H1 (cell line): Measurements from ENCODE around the gene LRBA. TPM values are rescaled to one million over a fixed set of nuclear protein-coding genes. Genes with fewer than 3 reads are reported as not detected.

Source experiments
- CTCF ChIA-PET: fragments of 300-600 bp; sonication (Branson Sonifier 250); formaldehyde crosslinking; loops from one replicate; lab custom pipeline; 2021; ENCODE audit not compliant: partially characterized antibody; lab: Charles Lee
- POLR2A ChIA-PET: fragments of 300-600 bp; sonication (Branson Sonifier 250); formaldehyde crosslinking; loops from one replicate; lab custom pipeline; 2021; ENCODE audit warnings: inconsistent platforms; ENCODE audit not compliant: partially characterized antibody; lab: Charles Lee
- DNase-seq, 2 experiments: peaks; one replicate each; pipeline versions ENCODE4 v3.0.0 to v3.0.0-alpha.2; 2010 to 2022; ENCODE audit warnings: low spot score in 2 of 2, low read depth in 1 of 2, mixed read lengths in 1 of 2
- FAIRE-seq: peaks from 2 replicates; lab custom pipeline; 2011; peaks lifted over from hg19 to GRCh38; lab: Jason Lieb, UNC
- H2AFZ ChIP-seq: 2 replicates; pipeline ENCODE4 v1.8.1; 2012; ENCODE audit warnings: low read length, inconsistent platforms
- H2AK5ac ChIP-seq: 2 replicates; pipeline ENCODE4 v1.6.1; 2013; ENCODE audit warnings: low read depth, low read length
- H2BK120ac ChIP-seq: replicated peaks from 2 replicates; pipeline ENCODE3; 2013; ENCODE audit warnings: low read depth, low read length, inconsistent platforms
- H2BK12ac ChIP-seq: 2 replicates; pipeline ENCODE4 v1.6.1; 2013; ENCODE audit warnings: low read depth, low read length
- H2BK15ac ChIP-seq: 2 replicates; pipeline ENCODE4 v1.6.1; 2013; ENCODE audit warnings: low read length
- H2BK20ac ChIP-seq: 2 replicates; pipeline ENCODE4 v1.6.1; 2013; ENCODE audit warnings: low read length
- H2BK5ac ChIP-seq: 2 replicates; pipeline ENCODE4 v1.6.1; 2013; ENCODE audit warnings: low read depth, low read length
- H3K14ac ChIP-seq: 2 replicates; pipeline ENCODE4 v1.6.1; 2013; ENCODE audit warnings: inconsistent platforms; ENCODE audit not compliant: insufficient read length
- H3K18ac ChIP-seq: 2 replicates; pipeline ENCODE4 v1.6.1; 2013; ENCODE audit warnings: low read length; ENCODE audit errors: extremely low read depth
- H3K23ac ChIP-seq: 2 replicates; pipeline ENCODE4 v1.6.1; 2013; ENCODE audit warnings: inconsistent platforms; ENCODE audit not compliant: insufficient read length
- H3K23me2 ChIP-seq: 2 replicates; pipeline ENCODE4 v1.6.1; 2013; ENCODE audit warnings: low read depth, low read length
- H3K27ac ChIP-seq: 2 replicates; pipeline ENCODE4 v1.6.1; 2011; ENCODE audit warnings: low read depth, low read length, inconsistent platforms
- H3K27me3 ChIP-seq, 4 experiments: replicated peaks in 1 of 4; 1 replicate in 1 of 4; 2 replicates in 3 of 4; pipeline versions ENCODE4 v1.6.1 to v1.8.1; 2011 to 2013; ENCODE audit warnings: low read length in 3 of 4, mild to moderate bottlenecking in 3 of 4, inconsistent platforms in 2 of 4, mixed read lengths in 2 of 4, moderate library complexity in 1 of 4; ENCODE audit not compliant: control insufficient read depth in 3 of 4, insufficient read depth in 3 of 4; ENCODE audit errors: extremely low read depth in 1 of 4
- H3K36me3 ChIP-seq, 4 experiments: 2 replicates each; pipeline versions ENCODE4 v1.6.1 to v1.8.1; 2011 to 2013; ENCODE audit warnings: mild to moderate bottlenecking in 4 of 4, low read length in 3 of 4, moderate library complexity in 2 of 4, control low read depth in 1 of 4, inconsistent platforms in 1 of 4; ENCODE audit not compliant: insufficient read depth in 4 of 4, control insufficient read depth in 2 of 4
- H3K4ac ChIP-seq: replicated peaks from 2 replicates; pipeline ENCODE3; 2013; ENCODE audit warnings: low read length, low read depth, mixed read lengths, inconsistent platforms; ENCODE audit not compliant: insufficient read length
- H3K4me1 ChIP-seq, 4 experiments: replicated peaks in 1 of 4; 1 replicate in 1 of 4; 2 replicates in 3 of 4; pipeline versions ENCODE4 v1.6.1 to v1.8.1; 2011 to 2013; ENCODE audit warnings: low read length in 3 of 4, inconsistent platforms in 2 of 4, mixed read lengths in 1 of 4; ENCODE audit not compliant: insufficient read depth in 4 of 4, control insufficient read depth in 3 of 4
- H3K4me2 ChIP-seq, 2 experiments: 2 replicates each; pipeline versions ENCODE4 v1.6.1 to v1.8.1; 2011 to 2013; ENCODE audit warnings: low read depth in 2 of 2, low read length in 2 of 2, control low read depth in 1 of 2, inconsistent platforms in 1 of 2, mild to moderate bottlenecking in 1 of 2; ENCODE audit not compliant: insufficient read depth in 1 of 2
- H3K4me3 ChIP-seq, 4 experiments: fragments of 200-600, 300-600 bp in 1 of 4; sonication (generic), shearing (Covaris generic), sonication (Bioruptor Twin) in 1 of 4; 2 replicates each; pipeline versions ENCODE4 v1.5.1 to v1.8.1; 2011 to 2016; ENCODE audit warnings: low read length in 4 of 4, low read depth in 3 of 4, control low read depth in 2 of 4, inconsistent platforms in 2 of 4, mild to moderate bottlenecking in 2 of 4, mixed read lengths in 1 of 4, moderate library complexity in 1 of 4; ENCODE audit not compliant: insufficient read depth in 2 of 4; ENCODE audit errors: extremely low read depth in 1 of 4
- H3K56ac ChIP-seq: replicated peaks from 2 replicates; pipeline ENCODE3; 2013; ENCODE audit warnings: low read depth, mild to moderate bottlenecking, mixed read lengths, low read length, inconsistent platforms; ENCODE audit not compliant: insufficient read length
- H3K79me1 ChIP-seq: 2 replicates; pipeline ENCODE4 v1.6.1; 2013; ENCODE audit warnings: low read depth, low read length, control low read depth
- H3K79me2 ChIP-seq, 2 experiments: 2 replicates each; pipeline versions ENCODE4 v1.6.1 to v1.8.1; 2012 to 2013; ENCODE audit warnings: low read length in 2 of 2, mild to moderate bottlenecking in 2 of 2, inconsistent platforms in 1 of 2; ENCODE audit not compliant: insufficient read depth in 2 of 2, control insufficient read depth in 1 of 2
- H3K9ac ChIP-seq, 4 experiments: replicated peaks in 1 of 4; 1 replicate in 1 of 4; 2 replicates in 3 of 4; pipeline versions ENCODE4 v1.6.1 to v1.8.1; 2011 to 2013; ENCODE audit warnings: low read depth in 3 of 4, low read length in 3 of 4, control low read depth in 2 of 4, mild to moderate bottlenecking in 2 of 4, moderate library complexity in 2 of 4, inconsistent platforms in 1 of 4; ENCODE audit errors: extremely low read depth in 1 of 4
- H3K9me3 ChIP-seq, 2 experiments: 2 replicates each; pipeline versions ENCODE4 v1.6.1 to v1.8.1; 2012 to 2013; ENCODE audit warnings: mild to moderate bottlenecking in 2 of 2, moderate library complexity in 2 of 2, control low read depth in 1 of 2, inconsistent platforms in 1 of 2, low read depth in 1 of 2, low read length in 1 of 2, mixed read lengths in 1 of 2; ENCODE audit not compliant: insufficient read depth in 2 of 2
- H4K20me1 ChIP-seq, 2 experiments: replicated peaks in 1 of 2; 2 replicates each; pipeline versions ENCODE3 to v1.8.1; 2011 to 2013; ENCODE audit warnings: inconsistent platforms in 2 of 2, low read length in 2 of 2, mild to moderate bottlenecking in 1 of 2; ENCODE audit not compliant: insufficient read depth in 2 of 2, control insufficient read depth in 1 of 2
- H4K5ac ChIP-seq: 2 replicates; pipeline ENCODE4 v1.6.1; 2013; ENCODE audit warnings: low read length, low read depth, mixed read lengths, inconsistent platforms; ENCODE audit not compliant: insufficient read length
- H4K8ac ChIP-seq: 2 replicates; pipeline ENCODE4 v1.8.0; 2013; ENCODE audit warnings: mild to moderate bottlenecking, moderate library complexity, low read length, inconsistent platforms; ENCODE audit not compliant: insufficient read depth; ENCODE audit errors: extremely low read depth
- H4K91ac ChIP-seq: replicated peaks from 2 replicates; pipeline ENCODE3; 2013; ENCODE audit warnings: low read length, mixed read lengths, inconsistent platforms; ENCODE audit not compliant: insufficient read length
- ASH2L ChIP-seq: fragments of 200-600, 300-600 bp; sonication (generic); IDR thresholded peaks from one replicate; pipeline ENCODE4 v1.7.1; 2017; ENCODE audit warnings: low read length
- BRCA1 ChIP-seq: IDR thresholded peaks from 2 replicates; pipeline ENCODE4 v1.6.1; 2012; ENCODE audit warnings: low read depth, low read length, improper control_type of control experiment
- CBX8 ChIP-seq: fragments of 300-800, 300-1000 bp; sonication (generic); IDR thresholded peaks from 2 replicates; pipeline ENCODE4 v1.7.1; 2016; ENCODE audit warnings: low read depth, low read length, borderline replicate concordance
- CTBP2 ChIP-seq: IDR thresholded peaks from 2 replicates; pipeline ENCODE4 v1.7.0; 2011; ENCODE audit warnings: borderline replicate concordance, mild to moderate bottlenecking, moderate library complexity, mixed read lengths, low read length; ENCODE audit not compliant: insufficient read depth, insufficient read length
- EGR1 ChIP-seq: IDR thresholded peaks from 2 replicates; pipeline ENCODE4 v1.6.1; 2011; ENCODE audit warnings: low read depth, low read length, borderline replicate concordance
- HDAC2 ChIP-seq, 2 experiments: fragments of 300-600 bp in 1 of 2; sonication (generic) in 1 of 2; IDR thresholded peaks; 2 replicates each; pipeline ENCODE4 v1.6.1; 2011 to 2012; ENCODE audit warnings: low read depth in 2 of 2, low read length in 2 of 2, mild to moderate bottlenecking in 2 of 2, moderate library complexity in 2 of 2, borderline replicate concordance in 1 of 2, inconsistent platforms in 1 of 2
- JUN ChIP-seq: IDR thresholded peaks from 2 replicates; pipeline ENCODE4 v1.6.1; 2011; ENCODE audit warnings: low read depth, mild to moderate bottlenecking, improper control_type of control experiment, low read length
- KDM1A ChIP-seq: fragments of 200-600, 300-600 bp; sonication (generic); IDR thresholded peaks from 2 replicates; pipeline ENCODE4 v1.7.1; 2016; ENCODE audit warnings: mild to moderate bottlenecking, low read length, borderline replicate concordance
- KDM4A ChIP-seq: IDR thresholded peaks from one replicate; pipeline ENCODE4 v1.7.1; 2012; ENCODE audit warnings: low read depth, mild to moderate bottlenecking, moderate library complexity, low read length, inconsistent platforms; ENCODE audit not compliant: severe bottlenecking
- POLR2A ChIP-seq, 2 experiments: IDR thresholded peaks; 1 replicate in 1 of 2; 2 replicates in 1 of 2; pipeline ENCODE4 v1.6.1; 2011; ENCODE audit warnings: low read depth in 2 of 2, low read length in 2 of 2, mild to moderate bottlenecking in 2 of 2; ENCODE audit errors: control extremely low read depth in 1 of 2
- TCF12 ChIP-seq: IDR thresholded peaks from 2 replicates; pipeline ENCODE4 v1.6.1; 2011; ENCODE audit warnings: low read depth, mild to moderate bottlenecking, low read length
- WGBS, 2 experiments: shearing (Covaris generic) in 1 of 2; methylation state at CpG; one replicate each; pipeline versions ENCODE4 v1.1.6 to v1.1.7; 2013 to 2015; ENCODE audit warnings: low lambda C conversion rate in 2 of 2, mixed read lengths in 2 of 2, inconsistent platforms in 1 of 2, low coverage in 1 of 2, missing lambda C conversion rate in 1 of 2; ENCODE audit not compliant: insufficient replicate concordance in 2 of 2, insufficient coverage in 1 of 2, insufficient read length in 1 of 2; ENCODE audit errors: extremely low coverage in 1 of 2, missing lambda C conversion rate in 1 of 2; 5-methylcytosine and 5-hydroxymethylcytosine counted together
- polyA plus RNA-seq, 7 experiments: library from polyadenylated mRNA; depleted of rRNA in 3 of 7; stranded (reverse) in 5 of 7; unstranded in 2 of 7; fragments of >200 nt in 5 of 7; fragments of 200-250 nt in 2 of 7; gene quantifications; 1 replicate in 5 of 7; 2 replicates in 1 of 7; 4 replicates in 1 of 7; pipeline versions ENCODE4 v1.2.1 to v1.2.3, GENCODE V29; 2011 to 2013; ENCODE audit warnings: missing spikeins in 2 of 7, mixed read lengths in 2 of 7
- total RNA-seq: library from RNA; stranded (reverse); fragmentation: NEBNext Ultra II Directional; extraction: Animal tissue kit (Norgen Biotek cat#: 25700); gene quantifications from 2 replicates; pipeline ENCODE4 v1.2.1, GENCODE V29; 2021
- TF ChIP-seq, protein P1 (sequence below): IDR thresholded peaks from 2 replicates; pipeline ENCODE4 v1.6.1; 2012; ENCODE audit warnings: low read length, inconsistent platforms
- TF ChIP-seq, protein P2 (sequence below): IDR thresholded peaks from 2 replicates; pipeline ENCODE4 v1.6.1; 2011; ENCODE audit warnings: low read depth, mild to moderate bottlenecking, low read length; ENCODE audit not compliant: insufficient read depth

LRBA gene
- total and polyA plus RNA-seq, 2 of the 8 experiments (the other 6 are each of a cell fraction or from before 2014, with no cell fraction given): 54.6 to 83.2 TPM

DNA sequence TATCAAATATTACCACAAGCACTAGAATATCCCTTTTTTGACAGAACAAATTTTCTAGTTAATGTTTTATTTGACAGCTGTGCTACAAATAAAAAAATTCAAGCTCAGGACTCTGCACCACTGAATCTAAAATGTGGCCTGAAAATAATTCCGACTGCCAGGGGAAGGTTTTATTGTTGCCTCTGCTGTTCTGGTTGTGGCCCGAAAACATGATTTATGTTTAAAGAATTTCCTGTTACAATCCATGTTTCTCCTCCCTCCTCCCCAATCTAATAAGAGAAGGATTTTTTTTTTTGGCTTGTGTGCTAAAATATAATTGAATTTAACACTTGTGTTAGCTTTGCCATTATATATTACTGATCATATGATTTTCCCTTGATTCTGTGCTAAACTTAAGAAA, 709.1 kb downstream of the LRBA start:
- no peaks in the 10 kb centered on the region for H3K23me2 ChIP-seq
- no peaks in the 10 kb centered on the region for H3K79me1 ChIP-seq
- H2BK15ac ChIP-seq: no peak overlapping the region
- H4K5ac ChIP-seq: no peak overlapping the region
- H3K23ac ChIP-seq: no peak overlapping the region
- FAIRE-seq (no peak), DNase-seq (no peak)
- ChIA-PET POLR2A (no interaction called here), CTCF (no interaction called here)
- H2AFZ ChIP-seq: no peak overlapping the region
- no peak overlapping the region for H3K4ac ChIP-seq
- no peak overlapping the region for H3K56ac ChIP-seq
- H3K9me3 ChIP-seq: no peaks in the 10 kb centered on the region
- 91% methylated on average over 2 of the region's 2 CpGs; no CpG with 5 or more reads in 1 of the 2 experiments for WGBS, 2 experiments
- no peaks in the 10 kb centered on the region for H3K36me3 ChIP-seq
- H4K20me1 ChIP-seq: no peaks in the 10 kb centered on the region
- no peak overlapping the region for H2BK120ac ChIP-seq
- no peak overlapping the region for H2BK20ac ChIP-seq
- H4K91ac ChIP-seq: no peak overlapping the region
- H3K4me3 ChIP-seq: no peak overlapping the region
- no peaks in the 10 kb centered on the region for H3K27me3 ChIP-seq
- H2BK12ac ChIP-seq: no peak overlapping the region
- H3K9ac ChIP-seq: no peak overlapping the region
- H3K4me2 ChIP-seq: no peak overlapping the region
- H2AK5ac ChIP-seq: no peak overlapping the region
- H3K4me1 ChIP-seq: no peaks in the 10 kb centered on the region
- no peak overlapping the region for H3K14ac ChIP-seq
- no peak overlapping the region for H3K27ac ChIP-seq
- H3K79me2 ChIP-seq: no peaks in the 10 kb centered on the region
- H4K8ac ChIP-seq: no peak overlapping the region
- H2BK5ac ChIP-seq: no peak overlapping the region
- no peak overlapping the region for H3K18ac ChIP-seq
- TF ChIP-seq, protein P1, sequence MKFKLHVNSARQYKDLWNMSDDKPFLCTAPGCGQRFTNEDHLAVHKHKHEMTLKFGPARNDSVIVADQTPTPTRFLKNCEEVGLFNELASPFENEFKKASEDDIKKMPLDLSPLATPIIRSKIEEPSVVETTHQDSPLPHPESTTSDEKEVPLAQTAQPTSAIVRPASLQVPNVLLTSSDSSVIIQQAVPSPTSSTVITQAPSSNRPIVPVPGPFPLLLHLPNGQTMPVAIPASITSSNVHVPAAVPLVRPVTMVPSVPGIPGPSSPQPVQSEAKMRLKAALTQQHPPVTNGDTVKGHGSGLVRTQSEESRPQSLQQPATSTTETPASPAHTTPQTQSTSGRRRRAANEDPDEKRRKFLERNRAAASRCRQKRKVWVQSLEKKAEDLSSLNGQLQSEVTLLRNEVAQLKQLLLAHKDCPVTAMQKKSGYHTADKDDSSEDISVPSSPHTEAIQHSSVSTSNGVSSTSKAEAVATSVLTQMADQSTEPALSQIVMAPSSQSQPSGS: no peak
- no peak for TF ChIP-seq KDM4A
- no peak for TF ChIP-seq CBX8
- TF ChIP-seq JUN: no peak
- no peak for TF ChIP-seq ASH2L
- TF ChIP-seq EGR1: no peak
- no peak for TF ChIP-seq POLR2A (IDR thresholded peaks at IDR 0.05; ENCODE audit: control extremely low read depth in 1 of 2, low read depth in 2 of 2, low read length in 2 of 2)
- TF ChIP-seq BRCA1: no peak
- TF ChIP-seq KDM1A: no peak
- no peak for TF ChIP-seq CTBP2
- TF ChIP-seq, protein P2, sequence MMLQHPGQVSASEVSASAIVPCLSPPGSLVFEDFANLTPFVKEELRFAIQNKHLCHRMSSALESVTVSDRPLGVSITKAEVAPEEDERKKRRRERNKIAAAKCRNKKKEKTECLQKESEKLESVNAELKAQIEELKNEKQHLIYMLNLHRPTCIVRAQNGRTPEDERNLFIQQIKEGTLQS: no peak
- no peak for TF ChIP-seq HDAC2 (IDR thresholded peaks at IDR 0.05; ENCODE audit: borderline replicate concordance in 1 of 2, low read depth in 2 of 2, low read length in 2 of 2)
- no peak for TF ChIP-seq TCF12
